ENCODE results near the gene SLC39A8. TPM values are rescaled to one million over a fixed set of nuclear protein-coding genes. Genes with fewer than 3 reads are reported as not detected.
"Not testable (repeated sequence)": the region's sequence is repeated elsewhere in the genome, so short reads cannot be mapped to it uniquely, and the experiment has no call there.

The SLC39A8 gene
- total RNA-seq, 1 donor from 2014 or later, result 3.0 TPM

DNA sequence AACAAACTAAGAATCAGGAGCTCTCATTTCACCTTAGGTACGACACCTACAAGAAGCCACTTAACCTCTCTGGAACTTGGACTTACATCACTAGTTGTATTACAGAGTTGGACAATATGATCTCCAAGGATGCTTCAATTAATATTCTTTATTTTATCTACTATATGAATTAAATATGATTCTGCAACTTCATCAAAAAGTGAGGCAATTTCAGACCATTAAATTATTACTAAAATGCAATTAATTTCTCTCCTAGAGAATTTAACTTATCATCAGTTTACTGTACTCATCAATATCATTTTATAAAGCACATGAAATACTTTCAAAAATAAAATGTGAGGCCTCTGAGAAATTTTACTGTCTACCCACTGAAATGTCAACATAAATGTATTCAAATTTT is 33.9 kb downstream of the SLC39A8 start:
- no peak for DNase-seq (ENCODE audit: low spot score)
- intact Hi-C loops (cut with DNase I), result no loop called here

DNA sequence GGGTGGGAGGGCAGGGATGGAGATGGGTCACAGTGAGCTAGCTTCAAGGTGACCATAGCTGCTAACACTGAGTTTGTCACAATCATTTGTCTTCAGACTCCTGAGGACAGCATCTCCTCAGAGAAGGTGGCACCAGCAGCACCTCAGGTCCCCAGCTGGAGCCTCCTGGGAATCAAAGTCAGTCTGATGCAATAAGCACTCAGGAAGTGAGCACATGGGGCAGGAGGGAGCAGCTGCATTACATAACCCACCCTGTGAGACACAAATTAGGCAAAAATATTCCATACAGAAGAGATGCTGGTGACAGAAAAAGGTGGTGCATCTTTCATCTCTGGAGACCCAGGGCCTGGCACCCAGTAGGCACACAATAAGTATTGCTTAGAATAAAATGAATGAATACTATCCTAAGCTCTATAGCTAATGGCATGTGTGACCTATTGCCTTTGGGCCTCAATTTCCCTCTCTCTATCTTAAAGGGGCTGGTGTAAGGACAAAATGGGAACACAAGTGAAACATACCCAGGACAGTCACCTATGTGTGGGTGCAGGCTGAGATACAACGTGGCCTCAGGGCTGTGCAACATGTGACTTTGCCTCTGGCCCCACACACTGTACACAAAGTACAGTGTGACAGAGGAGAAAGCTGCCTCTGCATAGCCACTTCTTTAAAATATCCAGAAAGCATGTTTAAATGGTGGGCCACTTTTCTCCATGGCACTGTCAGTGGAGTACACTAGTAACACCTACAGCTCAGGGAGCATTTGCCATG is 37.1 kb downstream of the SLC39A8 start:
- intact Hi-C loops (cut with DNase I), result no loop called here
- no peak for DNase-seq (ENCODE audit: low spot score)

DNA sequence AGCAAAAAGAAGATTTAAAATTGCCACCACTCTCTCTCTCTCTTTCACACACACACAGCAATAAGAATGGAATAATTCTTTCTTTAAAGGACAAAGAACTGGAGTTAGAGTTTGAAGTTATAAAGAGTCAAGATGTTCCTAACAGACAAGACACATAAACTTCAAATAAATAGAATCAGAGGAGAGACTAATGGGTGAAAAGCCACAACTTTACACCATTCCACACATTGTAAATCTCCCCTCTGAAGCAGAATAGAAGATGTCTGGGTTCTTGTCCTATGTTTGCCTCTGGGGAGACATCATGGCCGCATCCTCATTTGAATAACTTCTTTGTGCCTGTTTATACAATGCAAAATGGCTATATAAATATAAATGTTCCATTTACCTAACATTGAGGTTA is 39.6 kb downstream of the SLC39A8 start:
- DNase-seq (ENCODE audit: low spot score), result no peak
- intact Hi-C loops (cut with DNase I), result no loop called here

DNA sequence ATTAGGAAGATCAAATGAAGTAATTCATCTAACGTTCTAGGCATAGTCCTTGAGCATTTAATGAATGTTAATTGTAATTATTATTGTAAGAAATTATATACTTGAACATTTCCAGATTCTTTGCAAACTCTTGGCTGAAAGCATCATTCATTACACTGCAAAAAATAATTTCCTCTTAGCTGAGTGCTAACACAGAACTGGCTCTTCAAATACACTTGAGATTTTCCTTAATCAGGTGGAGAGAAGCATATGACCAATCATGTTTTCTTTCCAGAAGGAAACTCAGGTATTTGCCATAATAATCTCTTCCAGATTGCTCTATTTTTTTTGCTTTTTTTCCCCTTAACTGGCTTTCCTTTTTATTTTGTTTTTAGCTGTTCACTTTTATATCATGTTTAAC is 42.5 kb downstream of the SLC39A8 start:
- DNase-seq (ENCODE audit: low spot score), result no peak
- intact Hi-C loops (cut with DNase I), result no loop called here

GRCh38 chr4:102301167-102301566 is 44.1 kb downstream of the SLC39A8 start:
- no peak for DNase-seq (ENCODE audit: low spot score)
- intact Hi-C loops (cut with DNase I), result no loop called here

DNA sequence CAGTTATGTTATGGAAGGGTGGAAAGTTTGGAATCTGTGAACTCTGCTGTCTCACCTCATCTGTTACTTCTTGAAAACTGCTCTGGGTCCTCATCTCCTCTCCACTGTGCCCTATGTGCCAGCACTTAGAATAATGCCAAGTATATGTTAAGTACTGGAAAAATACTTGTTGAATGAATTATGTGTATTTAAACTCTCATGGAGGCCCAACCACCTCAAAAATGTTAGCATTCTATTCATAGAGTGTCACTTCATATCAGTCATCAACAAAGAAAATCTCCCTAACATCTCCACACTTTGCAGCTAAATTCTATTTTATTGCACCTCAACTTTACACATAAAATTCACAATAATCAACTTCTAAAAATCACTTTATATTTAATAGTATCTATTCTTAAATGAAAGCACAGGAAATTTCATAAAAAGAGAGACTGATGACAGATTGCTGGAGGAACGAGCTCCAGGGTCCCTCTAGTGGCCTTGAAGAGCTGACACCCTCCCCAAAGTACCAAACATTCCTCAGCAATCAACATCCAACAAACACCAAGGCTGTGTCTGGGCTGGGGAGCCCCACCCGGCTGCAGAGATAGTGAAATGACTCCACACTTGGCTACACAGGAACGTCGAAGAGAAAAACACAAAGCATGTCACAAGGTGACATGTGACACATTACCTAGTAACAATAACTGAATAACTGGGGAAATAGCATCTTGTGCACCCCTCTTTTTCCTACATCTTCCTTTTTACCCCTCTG is 45.8 kb downstream of the SLC39A8 start:
- DNase-seq (ENCODE audit: low spot score), result no peak
- intact Hi-C loops (cut with DNase I), result no loop called here

DNA sequence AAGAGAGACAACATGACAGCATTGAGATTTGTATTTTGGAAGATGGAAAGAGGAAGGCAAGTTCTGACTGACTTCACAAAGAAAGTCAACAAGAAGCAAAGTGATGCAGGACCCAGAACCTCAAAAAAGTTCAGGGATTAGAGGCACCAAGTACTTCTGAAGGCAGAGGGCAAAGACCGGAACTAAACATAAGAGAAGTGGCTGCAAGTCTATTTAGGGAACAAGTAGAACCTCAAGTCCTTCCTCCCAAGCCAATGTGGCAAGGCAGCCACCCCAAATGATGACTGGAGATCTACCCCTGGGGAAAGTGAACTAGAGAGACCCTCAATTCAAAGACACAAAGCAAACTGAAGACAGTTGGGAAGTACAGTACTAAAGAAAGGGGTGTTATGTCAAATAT is 46.6 kb downstream of the SLC39A8 start:
- no peak for DNase-seq (ENCODE audit: low spot score)

DNA sequence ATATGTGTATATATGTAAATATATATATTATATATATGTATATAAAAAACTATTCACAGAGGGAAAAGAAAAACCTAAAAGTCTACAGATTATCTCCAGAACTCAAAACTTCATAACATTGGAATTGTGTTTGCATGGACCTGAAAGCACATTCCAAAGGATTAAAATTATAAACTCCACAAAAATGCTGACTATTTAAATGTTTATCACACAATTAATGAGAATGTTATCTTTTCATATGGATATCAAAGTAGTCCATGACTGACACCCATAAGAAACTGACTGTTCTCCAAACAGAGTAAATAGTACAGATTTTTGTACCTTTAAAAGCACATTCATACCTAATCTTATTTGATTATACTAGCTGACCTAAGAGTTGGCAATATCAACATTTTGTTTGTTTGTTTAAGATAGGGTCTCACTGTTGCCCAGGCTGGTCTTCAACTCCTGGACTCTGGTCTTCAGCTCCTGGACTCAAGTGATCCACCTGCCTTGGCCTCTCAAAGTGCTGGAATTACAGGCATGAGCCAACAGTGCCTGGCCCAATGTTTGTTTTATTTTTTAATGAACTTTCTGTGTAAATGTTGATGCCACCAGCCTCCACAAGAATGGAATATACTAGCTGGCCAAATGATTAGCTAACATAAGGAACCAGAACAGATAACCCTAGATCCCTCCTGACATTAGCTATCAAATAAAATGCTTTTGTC is 50.0 kb downstream of the SLC39A8 start:
- no peak for DNase-seq (ENCODE audit: low spot score)
- intact Hi-C loops (cut with DNase I), result no loop called here

More for the DNA sequence above, 46.6 kb downstream of the SLC39A8 start:
- intact Hi-C loops (cut with DNase I), result no loop called here

DNA sequence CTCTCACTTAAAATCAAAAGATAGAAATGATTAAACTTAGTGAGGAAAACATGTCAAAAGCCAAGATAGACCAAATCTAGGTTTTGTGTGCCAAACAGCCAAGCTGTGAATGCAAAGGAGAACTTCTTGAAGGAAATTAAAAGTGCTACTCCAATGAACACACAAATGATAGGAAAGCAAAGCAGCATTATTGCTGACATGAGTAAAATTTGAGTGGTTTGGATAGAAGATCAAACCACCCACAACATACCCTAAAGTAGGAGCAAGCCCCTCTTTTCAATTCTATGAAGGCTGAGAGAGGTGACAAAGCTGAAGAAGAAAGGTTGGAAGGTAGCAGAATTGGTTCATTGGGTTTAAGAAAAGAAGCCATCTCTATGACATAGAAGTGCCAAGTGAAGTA is 56.8 kb downstream of the SLC39A8 start:
- intact Hi-C loops (cut with DNase I), result no loop called here
- DNase-seq (ENCODE audit: low spot score), result no peak

DNA sequence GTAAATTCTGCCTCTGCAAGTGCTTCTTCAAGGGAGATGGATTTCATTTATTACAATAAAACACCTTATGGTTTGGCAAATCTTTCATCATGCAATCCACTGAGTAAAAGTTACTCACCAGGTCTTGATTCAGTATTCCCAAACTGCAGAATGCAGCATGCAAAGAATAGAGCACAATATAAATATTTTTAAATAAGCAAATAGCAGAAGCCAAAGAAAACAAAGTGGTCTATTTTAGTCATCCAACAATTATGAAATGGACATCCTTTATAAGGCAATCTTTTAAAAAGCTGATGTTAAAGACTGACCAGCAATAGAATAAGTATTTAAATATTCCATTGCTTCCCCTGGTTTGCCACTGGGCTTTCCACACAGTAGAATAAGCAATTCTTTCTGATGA is 59.5 kb downstream of the SLC39A8 start:
- intact Hi-C loops (cut with DNase I), result no loop called here
- DNase-seq (ENCODE audit: low spot score), result no peak

GRCh38 chr4:102281171-102281839 is 64.0 kb downstream of the SLC39A8 start:
- intact Hi-C loops (cut with DNase I), result no loop called here
- no peak for DNase-seq (ENCODE audit: low spot score)

DNA sequence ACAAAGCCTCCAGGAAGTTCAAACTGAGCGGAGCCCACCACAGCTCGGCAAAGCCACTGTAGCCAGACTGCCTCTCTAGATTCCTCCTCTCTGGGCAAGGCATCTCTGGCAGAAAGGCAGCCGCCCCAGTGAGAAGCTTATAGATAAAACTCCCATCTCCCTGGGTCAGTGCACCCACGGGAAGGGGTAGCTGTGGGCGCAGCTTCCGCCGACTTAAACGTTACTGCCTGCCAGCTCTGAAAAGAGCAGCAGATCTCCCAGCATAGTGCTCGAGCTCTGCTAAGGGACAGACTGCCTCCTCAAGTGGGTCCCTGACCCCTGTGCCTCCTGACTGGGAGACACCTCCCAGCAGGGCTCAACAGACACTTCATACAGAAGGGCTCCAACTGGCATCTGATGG is 72.0 kb downstream of the SLC39A8 start:
- intact Hi-C loops (cut with DNase I); DNase-seq (ENCODE audit: low spot score): not testable (repeated sequence)

- intact Hi-C loops (cut with DNase I), result no loop called here
- no peak for DNase-seq (ENCODE audit: low spot score)
Observed at GRCh38 chr4:102272318-102272717, 73.0 kb downstream of the SLC39A8 start.

- DNase-seq (ENCODE audit: low spot score), result no peak
- intact Hi-C loops (cut with DNase I), result no loop called here
Observed at GRCh38 chr4:102268355-102268754, 76.9 kb downstream of the SLC39A8 start.

DNA sequence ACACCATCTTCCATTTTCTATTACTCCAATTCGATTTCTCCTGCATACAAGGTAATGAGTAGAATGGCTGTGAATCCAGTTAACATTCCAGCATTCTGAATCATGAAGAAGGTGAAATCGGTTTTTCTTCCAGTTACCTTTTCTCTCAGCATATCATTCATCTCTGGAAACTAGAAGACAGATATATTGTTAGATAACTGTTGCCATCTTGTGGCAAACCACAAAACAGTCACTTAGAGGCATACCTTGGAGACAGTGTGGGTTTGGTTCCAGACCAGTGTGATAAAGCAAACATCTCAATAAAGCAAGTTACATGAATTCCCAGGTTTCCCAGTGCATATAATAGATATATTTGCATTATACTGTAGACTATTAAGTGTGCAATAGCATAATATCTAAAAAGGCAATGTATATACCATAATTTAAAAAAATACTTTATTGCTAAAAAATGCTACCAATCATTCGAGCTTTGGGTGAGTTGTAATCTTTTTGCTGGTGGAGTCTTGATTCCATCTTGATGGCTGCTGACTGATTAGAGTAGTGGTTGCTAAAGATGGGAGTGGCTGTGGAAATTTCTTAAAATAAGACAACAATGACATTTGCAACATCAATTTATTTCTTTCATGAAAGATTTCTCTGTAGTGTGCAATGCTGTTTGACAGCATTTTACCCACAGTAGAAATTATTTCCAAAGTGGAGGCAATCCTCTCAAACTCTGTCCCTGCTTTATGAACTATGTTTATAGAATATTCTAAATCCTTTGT is 82.1 kb downstream of the SLC39A8 start:
- no peak for DNase-seq (ENCODE audit: low spot score)
- intact Hi-C loops (cut with DNase I), result no loop called here

- no peak for DNase-seq (ENCODE audit: low spot score)
- intact Hi-C loops (cut with DNase I), result no loop called here
Observed at GRCh38 chr4:102259702-102260101, 85.6 kb downstream of the SLC39A8 start.

- no peak for DNase-seq (ENCODE audit: low spot score)
- intact Hi-C loops (cut with DNase I), result no loop called here
Observed at GRCh38 chr4:102259081-102259480, 86.2 kb downstream of the SLC39A8 start.

GRCh38 chr4:102256321-102256720 is 89.0 kb downstream of the SLC39A8 start:
- intact Hi-C loops (cut with DNase I), result no loop called here
- no peak for DNase-seq (ENCODE audit: low spot score)

DNA sequence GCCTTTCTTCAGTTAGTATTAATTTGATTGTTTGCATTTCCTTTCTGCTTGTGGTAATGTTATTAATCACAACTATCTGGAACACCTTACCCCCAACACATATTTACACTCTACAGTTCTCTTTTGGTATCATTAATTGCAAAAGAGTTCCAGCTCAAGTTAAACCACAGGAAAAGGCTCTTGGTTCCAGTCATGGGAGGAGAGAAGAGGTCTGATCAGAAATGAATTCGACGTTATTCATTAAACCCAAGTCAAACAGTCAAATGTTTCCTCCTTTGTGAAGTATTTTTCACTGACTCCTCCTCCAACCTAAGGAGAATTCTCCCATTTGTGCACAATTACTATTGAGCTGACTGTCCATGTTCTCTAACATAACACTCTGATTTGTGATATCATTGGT is 91.4 kb downstream of the SLC39A8 start:
- intact Hi-C loops (cut with DNase I), result no loop called here
- DNase-seq (ENCODE audit: low spot score), result no peak
